Ovary (tissue), 9 donors: ENCODE results near the gene ARL13A. TPM values are rescaled to one million over a fixed set of nuclear protein-coding genes. Genes with fewer than 3 reads are reported as not detected.

Experiments used
- DNase-seq, 5 donors: peaks; one replicate each; pipeline ENCODE4 v3.0.0-alpha.2; 2019 to 2020
- H3K27ac ChIP-seq, 2 donors: fragments of 200-600 bp; one replicate each; pipeline versions ENCODE4 v1.5.1 to v1.8.0; 2019 to 2022
- H3K27me3 ChIP-seq: fragments of 200-600 bp; one replicate; pipeline ENCODE4 v1.8.0; 2022
- H3K36me3 ChIP-seq: fragments of 200-600 bp; sonication (generic); one replicate; pipeline ENCODE4 v1.5.1; 2019
- H3K4me1 ChIP-seq: one replicate; pipeline ENCODE4 v1.8.1; 2013; ENCODE audit warnings: mild to moderate bottlenecking, moderate library complexity; ENCODE audit not compliant: insufficient read depth
- H3K4me3 ChIP-seq: fragments of 200-600 bp; sonication (generic); one replicate; pipeline ENCODE4 v1.5.1; 2017
- H3K9me3 ChIP-seq, 2 donors: fragments of 200-600 bp in 1 of 2; sonication (generic) in 1 of 2; one replicate each; pipeline versions ENCODE4 v1.5.1 to v1.8.1; 2013 to 2019; ENCODE audit warnings: mild to moderate bottlenecking in 1 of 2, moderate library complexity in 1 of 2
- EP300 ChIP-seq: sonication (generic); formaldehyde crosslinking; IDR thresholded peaks from one replicate; pipeline ENCODE4 v1.6.1; 2017; ENCODE audit warnings: antibody characterized with exemption
- POLR2A ChIP-seq: fragments of 450-650 bp; IDR thresholded peaks from one replicate; pipeline ENCODE4 v1.6.1; 2017; ENCODE audit warnings: antibody characterized with exemption, mild to moderate bottlenecking, moderate library complexity
- WGBS, 3 donors: extraction: QIAGEN DNeasy Blood & Tissue Kit in 1 of 3; methylation state at CpG; one replicate each; pipeline versions ENCODE4 v1.1.5 to v1.1.7; 2013 to 2017; 5-methylcytosine and 5-hydroxymethylcytosine counted together
- intact Hi-C, 4 donors: fragments of 100-400 bp; cut with DNase I; formaldehyde crosslinking; loops; one replicate each; pipeline versions ENCODE4 v1.11.0 to v1.15.1; 2022 to 2023
- polyA plus RNA-seq, 2 donors: library from polyadenylated mRNA; stranded (reverse); fragments of 200-250 nt in 1 of 2; fragments of 350-450 nt in 1 of 2; fragmentation: Illumina TruSeq in 1 of 2; extraction: RNeasy Lipid Tissue Mini Kit (QIAGEN cat#74804) in 1 of 2; gene quantifications; one replicate each; pipeline ENCODE4 v1.2.3, GENCODE V29; 2013 to 2014
- total RNA-seq, 7 donors: library from RNA; depleted of rRNA in 2 of 7; stranded (reverse); fragments of >200 nt in 2 of 7; fragmentation: NEBNext Ultra II Directional in 3 of 7; extraction: Animal tissue kit (Norgen Biotek cat#: 25700) in 3 of 7; gene quantifications; one replicate each; pipeline versions ENCODE4 v1.1.0 to v1.2.4, GENCODE V29; 2016 to 2023
- TF ChIP-seq, protein P1 (sequence below), 3 donors: fragments of 450-650 bp in 2 of 3; fragments of 200-600 bp in 1 of 3; IDR thresholded peaks; one replicate each; pipeline versions ENCODE4 v1.5.1 to v1.8.0; 2016 to 2022; ENCODE audit warnings: antibody characterized with exemption in 3 of 3, mild to moderate bottlenecking in 1 of 3
- donor health status: DM: no; HTN: no; CAD: no; lungs with moderate emphysema.
- donor health status: DM: no; HTN: no; CAD: no.
- donor health status: Bipolar disorder and iron deficiency.
- donor health status: DM: yes; HTN: yes; CAD: no.
- donor health status: DM: no; HTN: no; CAD: no.
- donor health status: DM: yes; HTN: yes; CAD: no.

The ARL13A gene
- total and polyA plus RNA-seq, 9 donors, result not detected

DNA sequence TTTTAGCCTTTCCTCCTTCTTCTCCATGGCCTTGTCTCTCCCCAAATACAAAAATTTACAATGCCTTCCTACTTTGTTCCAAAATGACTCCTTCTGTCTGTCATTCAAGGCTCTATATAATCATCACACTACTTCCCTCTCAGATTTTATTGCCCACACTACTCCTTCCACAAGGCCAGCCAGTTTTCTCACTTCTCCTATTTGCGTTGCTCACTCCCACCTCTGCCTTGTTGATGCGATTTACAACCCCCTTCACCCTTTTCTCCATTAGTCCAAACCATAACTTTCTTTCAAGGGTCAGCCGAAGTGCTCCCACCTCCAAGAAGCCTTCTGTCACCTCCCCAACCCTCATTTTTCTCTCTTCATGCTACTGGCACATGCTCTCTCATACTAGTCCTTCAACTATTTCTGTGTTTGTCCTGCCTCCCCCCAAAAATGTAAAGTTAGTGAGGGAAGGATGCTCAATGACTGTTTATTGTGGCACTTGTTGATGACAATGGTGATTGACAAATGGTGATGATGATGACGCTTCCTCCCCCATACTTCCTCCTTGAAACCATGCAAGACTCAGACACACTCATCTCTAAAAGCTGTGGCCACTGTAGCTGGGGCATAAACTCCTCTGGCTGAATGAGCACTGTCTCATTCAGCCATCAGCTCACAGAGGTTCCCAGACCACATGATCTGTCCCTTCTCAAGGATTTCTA lies 38.1 kb upstream of the ARL13A start:
- intact Hi-C loops, result no loop called here

DNA sequence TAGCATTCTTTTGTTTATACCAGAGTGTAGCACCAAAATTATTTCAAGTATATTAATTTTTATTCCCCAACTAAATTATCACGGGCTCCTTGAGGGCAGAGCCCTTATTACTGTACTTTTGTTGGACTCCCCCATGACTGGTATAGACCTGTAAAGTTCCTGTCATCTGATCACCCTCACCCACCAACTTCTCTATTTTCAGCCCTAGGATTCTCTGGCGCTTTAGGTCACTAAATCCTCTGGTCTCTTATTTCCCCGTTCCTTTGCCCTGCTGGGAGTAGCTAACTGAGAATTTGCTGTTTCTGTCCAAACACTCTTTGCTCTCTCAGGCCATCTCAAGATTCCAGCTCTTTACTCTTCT lies 37.6 kb upstream of the ARL13A start:
- H3K27me3 ChIP-seq, result no peaks in the 10 kb centered on the region
- H3K4me3 ChIP-seq, result no peak overlapping the region
- no peak for DNase-seq
- WGBS, 3 donors, result 75 to 80% (median 79%) methylated on average over 3 of the region's 3 CpGs
- intact Hi-C loops, result no loop called here
- no peak overlapping the region for H3K27ac ChIP-seq
- no peaks in the 10 kb centered on the region for H3K9me3 ChIP-seq
- no peaks in the 10 kb centered on the region for H3K4me1 ChIP-seq
- H3K36me3 ChIP-seq, result no peaks in the 10 kb centered on the region
- TF ChIP-seq EP300 (no peak), POLR2A (no peak)
- TF ChIP-seq, protein P1, sequence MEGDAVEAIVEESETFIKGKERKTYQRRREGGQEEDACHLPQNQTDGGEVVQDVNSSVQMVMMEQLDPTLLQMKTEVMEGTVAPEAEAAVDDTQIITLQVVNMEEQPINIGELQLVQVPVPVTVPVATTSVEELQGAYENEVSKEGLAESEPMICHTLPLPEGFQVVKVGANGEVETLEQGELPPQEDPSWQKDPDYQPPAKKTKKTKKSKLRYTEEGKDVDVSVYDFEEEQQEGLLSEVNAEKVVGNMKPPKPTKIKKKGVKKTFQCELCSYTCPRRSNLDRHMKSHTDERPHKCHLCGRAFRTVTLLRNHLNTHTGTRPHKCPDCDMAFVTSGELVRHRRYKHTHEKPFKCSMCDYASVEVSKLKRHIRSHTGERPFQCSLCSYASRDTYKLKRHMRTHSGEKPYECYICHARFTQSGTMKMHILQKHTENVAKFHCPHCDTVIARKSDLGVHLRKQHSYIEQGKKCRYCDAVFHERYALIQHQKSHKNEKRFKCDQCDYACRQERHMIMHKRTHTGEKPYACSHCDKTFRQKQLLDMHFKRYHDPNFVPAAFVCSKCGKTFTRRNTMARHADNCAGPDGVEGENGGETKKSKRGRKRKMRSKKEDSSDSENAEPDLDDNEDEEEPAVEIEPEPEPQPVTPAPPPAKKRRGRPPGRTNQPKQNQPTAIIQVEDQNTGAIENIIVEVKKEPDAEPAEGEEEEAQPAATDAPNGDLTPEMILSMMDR (IDR thresholded peaks at IDR 0.05), result no peak

More for the DNA sequence above, 38.1 kb upstream of the ARL13A start:
- no peaks in the 10 kb centered on the region for H3K36me3 ChIP-seq
- no peak overlapping the region for H3K4me3 ChIP-seq
- H3K27me3 ChIP-seq, result no peaks in the 10 kb centered on the region
- DNase-seq, result no peak
- H3K27ac ChIP-seq, result no peak overlapping the region
- H3K9me3 ChIP-seq, result no peaks in the 10 kb centered on the region
- H3K4me1 ChIP-seq, result no peaks in the 10 kb centered on the region
- TF ChIP-seq, protein P1 (IDR thresholded peaks at IDR 0.05), result no peak
- no peak for TF ChIP-seq POLR2A
- no peak for TF ChIP-seq EP300
- 65 to 77% (median 72%) methylated on average over 4 of the region's 4 CpGs for WGBS, 3 donors

DNA sequence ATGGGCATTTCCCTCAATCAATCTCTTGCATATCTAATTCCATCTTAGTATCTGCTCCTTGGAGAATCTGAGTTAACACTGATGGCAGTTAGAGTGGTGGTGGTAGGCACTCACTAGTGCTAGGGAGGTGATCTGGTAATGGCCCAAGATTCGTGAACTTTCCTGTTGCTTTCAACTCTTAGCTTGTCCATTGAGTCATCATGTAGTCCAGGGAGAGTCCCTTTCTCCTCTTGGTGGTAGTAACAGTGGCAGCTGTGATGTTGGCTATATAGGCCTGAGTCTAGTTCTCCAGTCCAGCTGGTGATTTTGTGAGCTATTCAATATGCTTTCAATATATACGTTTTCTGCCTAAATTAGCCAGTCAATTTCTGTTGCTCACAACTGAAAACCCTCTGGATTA lies 33.7 kb upstream of the ARL13A start:
- H3K4me1 ChIP-seq, result no peaks in the 10 kb centered on the region
- no peak for DNase-seq
- no peaks in the 10 kb centered on the region for H3K36me3 ChIP-seq
- intact Hi-C loops, result no loop called here
- H3K27me3 ChIP-seq, result no peaks in the 10 kb centered on the region
- no peaks in the 10 kb centered on the region for H3K9me3 ChIP-seq
- TF ChIP-seq POLR2A (no peak), EP300 (no peak)
- TF ChIP-seq, protein P1 (IDR thresholded peaks at IDR 0.05), result no peak
- H3K27ac ChIP-seq, result no peak overlapping the region
- H3K4me3 ChIP-seq, result no peak overlapping the region
- WGBS, 3 donors, result 62 to 65% (median 63%) methylated on average over 2 of the region's 2 CpGs

DNA sequence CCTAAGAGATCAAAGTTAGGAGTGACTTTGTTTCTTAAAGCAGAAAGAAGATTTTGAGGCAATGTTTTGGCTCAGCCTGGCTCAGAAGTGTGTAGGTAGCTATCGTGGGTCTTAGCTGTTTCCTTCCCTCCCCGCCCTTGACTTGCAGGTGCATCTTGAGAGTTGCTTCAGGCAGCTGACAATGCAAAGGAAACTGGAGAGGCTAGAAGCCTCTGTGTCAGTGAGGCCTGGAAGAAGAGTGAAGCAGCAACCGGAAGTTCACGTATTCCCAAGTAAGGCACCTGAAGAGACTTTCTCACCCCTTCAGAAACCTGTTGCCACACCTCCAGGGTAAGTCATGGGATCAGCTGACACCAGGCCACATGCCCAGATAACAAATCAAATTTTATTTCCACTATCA lies 30.2 kb upstream of the ARL13A start:
- WGBS, 3 donors, result 53 to 56% (median 53%) methylated on average over 4 of the region's 4 CpGs
- Histone ChIP-seq H3K36me3 (no peaks in the 10 kb centered on the region), H3K27me3 (no peaks in the 10 kb centered on the region), H3K27ac (no peak overlapping the region), H3K9me3 (no peaks in the 10 kb centered on the region), H3K4me3 (no peak overlapping the region), H3K4me1 (no peaks in the 10 kb centered on the region)
- intact Hi-C loops, result no loop called here
- DNase-seq, result no peak
- TF ChIP-seq EP300 (no peak), POLR2A (no peak)
- TF ChIP-seq, protein P1 (IDR thresholded peaks at IDR 0.05), result no peak
